Gastroesophageal sphincter (tissue), 4 donors: ENCODE results near the gene SLC66A2. TPM values are rescaled to one million over a fixed set of nuclear protein-coding genes. Genes with fewer than 3 reads are reported as not detected.

ENCODE experiments used
- ATAC-seq: fragments of 150-250 bp; one replicate; pipeline ENCODE4 v1.9.1; 2016; ENCODE audit warnings: mild to moderate bottlenecking, moderate library complexity
- H3K27ac ChIP-seq, 4 donors: fragments of 200-600 bp; sonication (generic) in 3 of 4; 1 replicate in 3 of 4; 2 replicates in 1 of 4; pipeline ENCODE4 v1.5.1; 2016 to 2019
- H3K27me3 ChIP-seq: fragments of 200-600 bp; sonication (generic); one replicate; pipeline ENCODE4 v1.5.1; 2019
- H3K36me3 ChIP-seq, 2 donors: fragments of 200-600 bp; sonication (generic); one replicate each; pipeline ENCODE4 v1.5.1; 2019; ENCODE audit warnings: control low read depth in 1 of 2
- H3K4me1 ChIP-seq, 3 donors: fragments of 200-600 bp; sonication (generic); 1 replicate in 2 of 3; 2 replicates in 1 of 3; pipeline ENCODE4 v1.5.1; 2016 to 2019; ENCODE audit warnings: control low read depth in 2 of 3
- H3K4me3 ChIP-seq, 2 donors: fragments of 200-600 bp; sonication (generic); one replicate each; pipeline ENCODE4 v1.5.1; 2019; ENCODE audit warnings: mild to moderate bottlenecking in 1 of 2, moderate library complexity in 1 of 2
- H3K9me3 ChIP-seq, 3 donors: fragments of 200-600 bp; sonication (generic); one replicate each; pipeline ENCODE4 v1.5.1; 2017 to 2019; ENCODE audit warnings: control low read depth in 2 of 3
- EP300 ChIP-seq: sonication (generic); formaldehyde crosslinking; IDR thresholded peaks from one replicate; pipeline ENCODE4 v1.6.1; 2017; ENCODE audit warnings: antibody characterized with exemption, mild to moderate bottlenecking
- POLR2A ChIP-seq, 2 donors: fragments of 450-650 bp; IDR thresholded peaks; one replicate each; pipeline ENCODE4 v1.6.1; 2017; ENCODE audit warnings: antibody characterized with exemption in 2 of 2, mild to moderate bottlenecking in 2 of 2, moderate library complexity in 1 of 2
- POLR2AphosphoS5 ChIP-seq: sonication (generic); formaldehyde crosslinking; IDR thresholded peaks from one replicate; pipeline ENCODE4 v1.6.1; 2017; ENCODE audit warnings: antibody characterized with exemption
- WGBS, 2 donors: methylation state at CpG; one replicate each; pipeline ENCODE4 v1.1.5; 2018; ENCODE audit warnings: low coverage in 1 of 2; 5-methylcytosine and 5-hydroxymethylcytosine counted together
- total RNA-seq, 4 donors: library from RNA; depleted of rRNA; stranded (reverse); fragments of >200 nt; gene quantifications; one replicate each; pipeline ENCODE4 v1.1.0, GENCODE V29; 2016
- TF ChIP-seq, protein P1 (sequence below), 4 experiments: fragments of 200-600 bp in 2 of 4; fragments of 450-650 bp in 2 of 4; sonication (generic) in 1 of 4; IDR thresholded peaks; one replicate each; pipeline ENCODE4 v1.5.1; 2017 to 2019; ENCODE audit warnings: antibody characterized with exemption in 4 of 4, mild to moderate bottlenecking in 2 of 4, moderate library complexity in 2 of 4

Gene SLC66A2
- total RNA-seq, 4 donors from 2014 or later, result 32.2 to 42.6 (median 35.6) TPM

- H3K27me3 ChIP-seq, result peaks cover 51% of the 10 kb centered on the region
- no peaks in the 10 kb centered on the region for H3K36me3 ChIP-seq
- ATAC-seq, result no peak
- peaks cover 0 to 12% (median 0%) of the 10 kb centered on the region in 3 donors for H3K4me1 ChIP-seq
- H3K4me3 ChIP-seq, result no peak overlapping the region
- H3K27ac ChIP-seq, result no peak overlapping the region
- TF ChIP-seq POLR2A (IDR thresholded peaks at IDR 0.05) (no peak), POLR2AphosphoS5 (no peak), EP300 (no peak)
- TF ChIP-seq, protein P1, sequence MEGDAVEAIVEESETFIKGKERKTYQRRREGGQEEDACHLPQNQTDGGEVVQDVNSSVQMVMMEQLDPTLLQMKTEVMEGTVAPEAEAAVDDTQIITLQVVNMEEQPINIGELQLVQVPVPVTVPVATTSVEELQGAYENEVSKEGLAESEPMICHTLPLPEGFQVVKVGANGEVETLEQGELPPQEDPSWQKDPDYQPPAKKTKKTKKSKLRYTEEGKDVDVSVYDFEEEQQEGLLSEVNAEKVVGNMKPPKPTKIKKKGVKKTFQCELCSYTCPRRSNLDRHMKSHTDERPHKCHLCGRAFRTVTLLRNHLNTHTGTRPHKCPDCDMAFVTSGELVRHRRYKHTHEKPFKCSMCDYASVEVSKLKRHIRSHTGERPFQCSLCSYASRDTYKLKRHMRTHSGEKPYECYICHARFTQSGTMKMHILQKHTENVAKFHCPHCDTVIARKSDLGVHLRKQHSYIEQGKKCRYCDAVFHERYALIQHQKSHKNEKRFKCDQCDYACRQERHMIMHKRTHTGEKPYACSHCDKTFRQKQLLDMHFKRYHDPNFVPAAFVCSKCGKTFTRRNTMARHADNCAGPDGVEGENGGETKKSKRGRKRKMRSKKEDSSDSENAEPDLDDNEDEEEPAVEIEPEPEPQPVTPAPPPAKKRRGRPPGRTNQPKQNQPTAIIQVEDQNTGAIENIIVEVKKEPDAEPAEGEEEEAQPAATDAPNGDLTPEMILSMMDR (IDR thresholded peaks at IDR 0.05), result no peak
- peaks cover 0 to 15% (median 0%) of the 10 kb centered on the region in 3 donors for H3K9me3 ChIP-seq
- WGBS, 2 donors, result 33% methylated on average over 12 of the region's 14 CpGs; no CpG with 5 or more reads in 1 of the 2 donors
These were observed 94.3 kb downstream of the SLC66A2 start for GRCh38 chr18:79857082-79857671.

DNA sequence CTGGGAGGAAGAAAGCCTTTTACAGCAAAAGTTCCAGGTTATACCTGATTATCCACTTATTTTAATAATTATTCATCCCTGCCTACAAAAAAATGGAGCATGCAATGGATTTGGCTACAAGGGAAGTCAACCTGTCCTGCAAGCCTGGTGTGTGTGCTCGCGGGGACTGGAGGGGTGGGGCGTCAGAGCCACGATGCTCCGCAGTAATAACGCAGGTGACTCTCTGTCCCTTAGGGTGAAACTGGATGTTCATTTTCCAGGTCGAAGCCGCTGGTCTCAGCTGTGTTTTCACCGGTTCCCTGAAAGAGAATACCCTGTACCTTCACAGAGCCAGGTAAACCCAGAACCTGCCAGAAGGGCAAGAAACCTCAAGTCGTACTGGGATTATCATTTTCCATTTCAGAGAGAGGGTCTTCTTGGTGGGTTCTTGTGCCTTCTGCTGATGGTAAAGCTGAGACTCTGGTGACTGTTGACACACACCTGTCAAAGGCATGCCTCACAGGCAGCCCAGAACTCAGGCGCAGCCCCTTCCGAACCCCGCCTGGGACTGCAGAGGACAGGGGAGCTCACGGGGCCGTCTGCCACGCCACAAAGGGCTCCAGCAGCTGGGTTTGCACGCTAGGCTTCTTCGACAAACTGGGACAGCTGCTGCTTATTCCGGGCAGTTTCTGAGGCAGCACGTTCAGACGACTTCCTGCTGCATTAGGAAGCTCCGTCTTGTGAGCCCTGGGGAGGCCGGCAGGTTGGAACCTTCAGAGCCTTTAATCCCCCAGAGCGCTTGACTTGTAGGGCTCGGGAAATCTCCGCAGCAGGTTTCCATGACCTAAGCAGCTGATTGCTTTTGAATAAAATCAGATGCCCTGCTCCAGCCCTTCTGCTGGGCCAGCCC is 95.1 kb downstream of the SLC66A2 start:
- H3K27me3 ChIP-seq, result peaks cover 51% of the 10 kb centered on the region
- TF ChIP-seq POLR2A (IDR thresholded peaks at IDR 0.05) (no peak), EP300 (no peak), POLR2AphosphoS5 (no peak)
- TF ChIP-seq, protein P1 (IDR thresholded peaks at IDR 0.05), result no peak
- no peaks in the 10 kb centered on the region for H3K36me3 ChIP-seq
- H3K4me3 ChIP-seq, result no peak overlapping the region
- ATAC-seq, result no peak
- peaks cover 0 to 12% (median 0%) of the 10 kb centered on the region in 3 donors for H3K4me1 ChIP-seq
- 26 to 92% methylated on average over 3 to 4 of the region's 26 CpGs for WGBS, 2 donors
- peaks cover 0 to 7% (median 0%) of the 10 kb centered on the region in 3 donors for H3K9me3 ChIP-seq
- no peak overlapping the region for H3K27ac ChIP-seq

GRCh38 chr18:79855147-79855933 is 96.1 kb downstream of the SLC66A2 start:
- no peak overlapping the region for H3K27ac ChIP-seq
- no peaks in the 10 kb centered on the region for H3K36me3 ChIP-seq
- peaks cover 51% of the 10 kb centered on the region for H3K27me3 ChIP-seq
- H3K4me1 ChIP-seq, result peaks cover 0 to 12% (median 0%) of the 10 kb centered on the region in 3 donors
- no peaks in the 10 kb centered on the region for H3K9me3 ChIP-seq
- TF ChIP-seq, protein P1 (IDR thresholded peaks at IDR 0.05), result no peak
- TF ChIP-seq POLR2A (IDR thresholded peaks at IDR 0.05) (no peak), POLR2AphosphoS5 (no peak), EP300 (no peak)
- H3K4me3 ChIP-seq, result no peak overlapping the region
- 75 to 80% methylated on average over 2 to 7 of the region's 17 CpGs for WGBS, 2 donors
- no peak for ATAC-seq

- 75% methylated on average over 1 of the region's 15 CpGs; no CpG with 5 or more reads in 1 of the 2 donors for WGBS, 2 donors
- no peaks in the 10 kb centered on the region for H3K36me3 ChIP-seq
- H3K4me3 ChIP-seq, result no peak overlapping the region
- H3K27ac ChIP-seq, result no peak overlapping the region
- H3K9me3 ChIP-seq, result no peaks in the 10 kb centered on the region
- TF ChIP-seq, protein P1 (IDR thresholded peaks at IDR 0.05), result no peak
- TF ChIP-seq EP300 (no peak), POLR2AphosphoS5 (no peak), POLR2A (IDR thresholded peaks at IDR 0.05) (no peak)
- peaks cover 0 to 12% (median 0%) of the 10 kb centered on the region in 3 donors for H3K4me1 ChIP-seq
- no peak for ATAC-seq
- H3K27me3 ChIP-seq, result peaks cover 51% of the 10 kb centered on the region
These were observed 97.5 kb downstream of the SLC66A2 start for GRCh38 chr18:79853993-79854364.
